Measurements from ENCODE around the gene UNC80.

Gene UNC80

GRCh38 chr2:210034087-210034683, 262.6 kb downstream of the UNC80 start:
- DNase-seq, result no peak

- no peak for DNase-seq
Observed at GRCh38 chr2:210035679-210036078, 264.0 kb downstream of the UNC80 start.

GRCh38 chr2:210038078-210038477, 266.4 kb downstream of the UNC80 start:
- DNase-seq, result no peak

- DNase-seq, result no peak
Observed at GRCh38 chr2:210046851-210047500, 275.3 kb downstream of the UNC80 start.
